HUES6 (cell line): ENCODE data around the gene PXDN.

Source experiments
- H3K27ac ChIP-seq: 2 replicates; pipeline ENCODE4 v1.7.0; 2013; ENCODE audit warnings: low read depth, mild to moderate bottlenecking, low read length, inconsistent platforms
- H3K27me3 ChIP-seq: 2 replicates; pipeline ENCODE4 v1.6.1; 2013; ENCODE audit warnings: low read length; ENCODE audit not compliant: control insufficient read depth, insufficient read depth
- H3K36me3 ChIP-seq: 2 replicates; pipeline ENCODE4 v1.6.1; 2013; ENCODE audit warnings: low read length; ENCODE audit not compliant: control insufficient read depth, insufficient read depth
- H3K4me1 ChIP-seq: 2 replicates; pipeline ENCODE4 v1.6.1; 2013; ENCODE audit warnings: low read length; ENCODE audit not compliant: control insufficient read depth, insufficient read depth
- H3K4me3 ChIP-seq: 2 replicates; pipeline ENCODE4 v1.5.1; 2013; ENCODE audit warnings: low read depth, low read length
- H3K9ac ChIP-seq: one replicate; pipeline ENCODE4 v1.6.1; 2013; ENCODE audit warnings: mild to moderate bottlenecking, low read length
- H3K9me3 ChIP-seq: 2 replicates; pipeline ENCODE4 v1.6.1; 2013; ENCODE audit warnings: low read depth, low read length; ENCODE audit not compliant: control insufficient read depth, insufficient read depth

PXDN gene

DNA sequence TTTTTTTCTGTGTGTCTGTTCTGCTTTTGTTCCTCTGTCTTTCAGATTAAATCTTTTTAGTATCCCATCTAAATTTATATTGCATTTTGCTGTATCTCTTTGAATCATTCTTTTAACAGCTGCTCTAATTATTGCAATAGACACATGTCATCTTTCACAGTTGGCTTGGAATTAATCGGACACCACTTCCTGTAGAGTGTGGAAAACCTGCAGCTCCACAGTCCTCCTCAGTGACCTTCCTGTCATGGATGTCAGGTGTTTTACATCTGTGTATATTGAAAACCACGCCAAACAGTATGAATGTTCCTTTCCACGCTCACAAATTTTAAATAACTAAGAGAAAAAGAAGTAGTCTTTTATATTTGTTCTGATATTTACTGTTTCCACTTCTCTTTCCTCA, 135.3 kb downstream of the PXDN start:
- Histone ChIP-seq H3K27ac (no peak overlapping the region), H3K9ac (no peak overlapping the region), H3K4me3 (no peak overlapping the region), H3K27me3 (peaks cover 2% of the 10 kb centered on the region; the same call in 1 of the 2 replicates), H3K9me3 (no peaks in the 10 kb centered on the region), H3K4me1 (peaks cover 31% of the 10 kb centered on the region), H3K36me3 (no peaks in the 10 kb centered on the region)

GRCh38 chr2:1607971-1608688, 136.2 kb downstream of the PXDN start:
- Histone ChIP-seq H3K9ac (no peak overlapping the region), H3K27me3 (peaks cover 2% of the 10 kb centered on the region; the same call in 1 of the 2 replicates), H3K4me1 (peaks cover 25% of the 10 kb centered on the region), H3K27ac (no peak overlapping the region), H3K4me3 (no peak overlapping the region), H3K36me3 (no peaks in the 10 kb centered on the region), H3K9me3 (no peaks in the 10 kb centered on the region)

- no peak overlapping the region for H3K27ac ChIP-seq
- H3K27me3 ChIP-seq = no peaks in the 10 kb centered on the region
- no peak overlapping the region for H3K9ac ChIP-seq
These were observed 136.9 kb downstream of the PXDN start for GRCh38 chr2:1607236-1607920.

GRCh38 chr2:1606421-1607235, 137.7 kb downstream of the PXDN start:
- H3K9ac ChIP-seq = peak overlapping the region; percentile 82

More at GRCh38 chr2:1607236-1607920, 136.9 kb downstream of the PXDN start:
- Histone ChIP-seq H3K4me1 (peaks cover 25% of the 10 kb centered on the region), H3K36me3 (no peaks in the 10 kb centered on the region), H3K9me3 (no peaks in the 10 kb centered on the region), H3K4me3 (no peak overlapping the region)

DNA sequence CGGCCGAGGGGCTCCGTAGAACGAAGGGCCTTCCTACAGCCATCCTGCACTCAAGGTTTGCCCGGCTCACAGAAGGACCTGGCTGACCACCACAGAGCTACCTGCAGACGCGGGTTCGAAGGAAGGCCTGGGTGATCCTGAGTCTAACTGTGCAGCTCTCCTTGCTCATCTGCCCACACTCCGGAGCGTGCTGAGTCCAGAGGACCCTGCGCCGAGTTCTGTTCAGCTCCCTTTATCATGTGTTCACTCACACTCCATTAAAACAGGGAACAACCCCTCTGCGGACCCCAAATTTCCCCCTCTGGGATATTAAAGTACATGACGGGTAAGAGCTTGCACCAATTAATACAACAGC, 138.3 kb downstream of the PXDN start:
- Histone ChIP-seq H3K4me3 (no peak overlapping the region; the same call in 1 of the 2 replicates), H3K27ac (peak overlapping the region; percentile 85; the same call in 1 of the 2 replicates), H3K4me1 (peaks cover 25% of the 10 kb centered on the region), H3K9me3 (no peaks in the 10 kb centered on the region), H3K9ac (peak overlapping the region; percentile 82), H3K27me3 (no peaks in the 10 kb centered on the region), H3K36me3 (no peaks in the 10 kb centered on the region)

More at GRCh38 chr2:1606421-1607235, 137.7 kb downstream of the PXDN start:
- H3K9me3 ChIP-seq = no peaks in the 10 kb centered on the region
- H3K27me3 ChIP-seq = no peaks in the 10 kb centered on the region
- H3K4me3 ChIP-seq = no peak overlapping the region; the same call in 1 of the 2 replicates
- H3K4me1 ChIP-seq = peaks cover 25% of the 10 kb centered on the region
- no peaks in the 10 kb centered on the region for H3K36me3 ChIP-seq
- H3K27ac ChIP-seq = peak overlapping the region; percentile 85; the same call in 1 of the 2 replicates

GRCh38 chr2:1605102-1606045, 138.9 kb downstream of the PXDN start:
- no peaks in the 10 kb centered on the region for H3K36me3 ChIP-seq
- H3K4me3 ChIP-seq = no peak overlapping the region; the same call in 1 of the 2 replicates
- peak overlapping the region; percentile 83 for H3K9ac ChIP-seq
- H3K4me1 ChIP-seq = peaks cover 25% of the 10 kb centered on the region
- H3K9me3 ChIP-seq = no peaks in the 10 kb centered on the region
- H3K27me3 ChIP-seq = no peaks in the 10 kb centered on the region
- H3K27ac ChIP-seq = peak overlapping the region; percentile 90; the same call in 1 of the 2 replicates

DNA sequence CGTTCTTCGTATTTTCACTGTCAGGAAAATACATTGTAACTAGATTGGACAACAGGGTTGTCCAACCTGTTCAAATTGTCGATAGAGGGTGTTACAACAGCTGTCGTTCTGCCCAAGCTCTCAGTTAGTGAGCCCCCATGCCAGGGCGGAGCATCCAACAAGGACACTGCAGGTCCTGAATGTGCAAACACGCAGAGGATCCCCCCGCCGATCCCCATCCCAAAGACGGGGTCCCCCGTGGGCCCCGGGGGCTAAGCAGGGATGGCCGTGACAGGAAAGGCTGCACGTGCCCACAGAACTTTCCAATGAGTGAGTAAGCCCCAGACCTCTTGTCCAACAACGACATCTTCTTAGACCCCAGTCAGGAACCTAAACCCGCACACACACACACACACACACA, 140.8 kb downstream of the PXDN start:
- no peak overlapping the region for H3K4me3 ChIP-seq
- no peaks in the 10 kb centered on the region for H3K36me3 ChIP-seq
- peaks cover 25% of the 10 kb centered on the region for H3K4me1 ChIP-seq

GRCh38 chr2:1603059-1603458, 141.3 kb downstream of the PXDN start:
- no peaks in the 10 kb centered on the region for H3K36me3 ChIP-seq
- peaks cover 25% of the 10 kb centered on the region for H3K4me1 ChIP-seq
- no peak overlapping the region for H3K4me3 ChIP-seq
- no peaks in the 10 kb centered on the region for H3K9me3 ChIP-seq
- H3K27me3 ChIP-seq = no peaks in the 10 kb centered on the region
- H3K9ac ChIP-seq = peak overlapping the region; percentile 17
- no peak overlapping the region for H3K27ac ChIP-seq

More for the DNA sequence above, 140.8 kb downstream of the PXDN start:
- Histone ChIP-seq H3K27ac (no peak overlapping the region), H3K9ac (peak overlapping the region; percentile 17), H3K9me3 (no peaks in the 10 kb centered on the region), H3K27me3 (no peaks in the 10 kb centered on the region)

DNA sequence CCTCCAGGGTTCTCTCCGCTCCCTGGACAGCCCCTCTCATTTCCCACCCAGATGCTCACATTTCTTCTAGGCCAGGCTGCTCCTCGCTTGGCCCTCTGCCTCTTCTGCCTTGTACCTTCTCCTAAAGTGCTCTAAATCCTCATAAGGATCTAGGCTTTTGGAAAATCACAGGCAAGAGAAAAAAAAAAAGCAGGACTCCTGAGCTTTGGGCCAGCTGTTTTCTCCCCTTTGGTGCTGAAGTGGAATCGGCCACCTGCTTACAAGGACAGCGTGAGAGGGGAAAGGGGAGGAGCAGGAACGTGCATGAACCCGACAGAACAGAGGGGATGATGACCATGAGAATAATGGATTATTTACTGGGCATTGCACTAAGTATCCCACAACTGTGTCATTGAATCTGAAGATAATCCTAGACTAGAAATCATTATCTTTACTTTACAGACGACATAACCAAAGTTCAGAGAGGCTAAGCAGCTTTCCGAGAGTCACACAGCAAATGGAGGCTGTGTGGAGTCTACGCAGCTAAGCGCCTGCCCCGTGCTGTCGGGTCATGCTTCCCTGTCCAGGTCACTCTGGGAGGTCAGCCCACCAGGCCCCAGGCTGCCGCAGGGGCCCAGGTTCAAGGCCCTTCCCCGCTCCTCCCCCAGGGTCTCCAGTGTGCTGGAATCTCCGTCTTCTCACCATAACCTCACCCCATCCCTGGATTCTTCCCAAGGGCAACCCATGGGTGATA, 141.9 kb downstream of the PXDN start:
- Histone ChIP-seq H3K4me1 (peaks cover 25% of the 10 kb centered on the region), H3K27me3 (no peaks in the 10 kb centered on the region), H3K9ac (no peak overlapping the region), H3K9me3 (no peaks in the 10 kb centered on the region), H3K27ac (no peak overlapping the region), H3K4me3 (no peak overlapping the region), H3K36me3 (no peaks in the 10 kb centered on the region)
